Measurements from ENCODE around the gene BAG2. TPM values are rescaled to one million over a fixed set of nuclear protein-coding genes. Genes with fewer than 3 reads are reported as not detected.

The BAG2 gene
- polyA plus RNA-seq, 2 of the 4 experiments (the other 2 are of a cell fraction): 9.5 to 13.9 TPM

GRCh38 chr6:57134954-57135353 lies 37.2 kb upstream of the BAG2 start:
- CTCF ChIA-PET: interaction anchor here (1.0 to 1.8 kb wide), 2 partner anchors 22 to 87 kb away, joined by 3 to 7 read pairs; no protein-coding TSS in a partner anchor

GRCh38 chr6:57135885-57136284 lies 36.2 kb upstream of the BAG2 start:
- H3K4me3 ChIP-seq: no peak overlapping the region

More at GRCh38 chr6:57134954-57135353, 37.2 kb upstream of the BAG2 start:
- no peaks in the 10 kb centered on the region for H3K9me3 ChIP-seq
- no peak overlapping the region for H3K4me3 ChIP-seq
- POLR2A ChIA-PET: no interaction called here
- H3K27ac ChIP-seq: no peak overlapping the region
- FAIRE-seq (no peak), ATAC-seq (no peak), DNase-seq (ENCODE audit: low read depth in 1 of 2, low spot score in 1 of 2) (no peak)
- no peak for TF ChIP-seq FOSB (CRISPR knock-in tag; IDR thresholded peaks at IDR 0.05)
- TF ChIP-seq ATOH8 (CRISPR knock-in tag; IDR thresholded peaks at IDR 0.05; ENCODE audit: low read depth): no peak
- no peak for TF ChIP-seq CHD4 (IDR thresholded peaks at IDR 0.05; ENCODE audit: borderline replicate concordance)
- no peak for TF ChIP-seq GATA3 (IDR thresholded peaks at IDR 0.05; ENCODE audit: borderline replicate concordance)
- TF ChIP-seq RARB (CRISPR knock-in tag; IDR thresholded peaks at IDR 0.05): no peak
- no peak for TF ChIP-seq E2F6 (IDR thresholded peaks at IDR 0.05; ENCODE audit: borderline replicate concordance, low read depth)
- TF ChIP-seq CHD2 (IDR thresholded peaks at IDR 0.05; ENCODE audit: low read length, partially characterized antibody): no peak
- TF ChIP-seq MYC (IDR thresholded peaks at IDR 0.05; ENCODE audit: borderline replicate concordance, low read length): no peak
- no peak for TF ChIP-seq BHLHE40 (IDR thresholded peaks at IDR 0.05; ENCODE audit: low read depth, low read length)
- TF ChIP-seq HOXB5 (CRISPR knock-in tag; IDR thresholded peaks at IDR 0.05): no peak
- TF ChIP-seq ELK1 (IDR thresholded peaks at IDR 0.05; ENCODE audit: low read depth, low read length): no peak
- TF ChIP-seq EP300 (IDR thresholded peaks at IDR 0.05): no peak
- TF ChIP-seq HOXB13 (CRISPR knock-in tag; IDR thresholded peaks at IDR 0.05; ENCODE audit: low read depth): no peak
- TF ChIP-seq CBX8 (IDR thresholded peaks at IDR 0.05): no peak
- TF ChIP-seq MAZ (IDR thresholded peaks at IDR 0.05; ENCODE audit: borderline replicate concordance, low read depth, low read length): no peak
- no peaks in the 10 kb centered on the region for H3K4me1 ChIP-seq
- WGBS (ENCODE audit: missing lambda C conversion rate): 93% methylated on average over 1 of the region's 1 CpG
- no peak overlapping the region for H3K4me2 ChIP-seq

More at GRCh38 chr6:57135885-57136284, 36.2 kb upstream of the BAG2 start:
- no peaks in the 10 kb centered on the region for H3K9me3 ChIP-seq
- no peak for FAIRE-seq
- POLR2A ChIA-PET: no interaction called here
- H3K27ac ChIP-seq: no peak overlapping the region
- peaks cover 3% of the 10 kb centered on the region; the same call in 1 of the 3 replicates for H3K4me1 ChIP-seq
- no peak for DNase-seq (ENCODE audit: low read depth in 1 of 2, low spot score in 1 of 2)
- CTCF ChIA-PET: no interaction called here
- no peak overlapping the region for H3K4me2 ChIP-seq
- WGBS (ENCODE audit: missing lambda C conversion rate): 96% methylated on average over 1 of the region's 1 CpG
- no peak for ATAC-seq
- no peak for TF ChIP-seq POLR2AphosphoS2 (conservative IDR thresholded peaks at IDR 0.05; ENCODE audit: low read length)
- TF ChIP-seq HOXB5 (CRISPR knock-in tag; IDR thresholded peaks at IDR 0.05): no peak
- no peak for TF ChIP-seq ATOH8 (CRISPR knock-in tag; IDR thresholded peaks at IDR 0.05; ENCODE audit: low read depth)
- no peak for TF ChIP-seq USF2 (IDR thresholded peaks at IDR 0.05)
- no peak for TF ChIP-seq JUNB (IDR thresholded peaks at IDR 0.05)
- no peak for TF ChIP-seq JUN (IDR thresholded peaks at IDR 0.05)
- TF ChIP-seq SMC3 (IDR thresholded peaks at IDR 0.05): no peak
- no peak for TF ChIP-seq CBX8 (IDR thresholded peaks at IDR 0.05)
- no peak for TF ChIP-seq RCOR1 (IDR thresholded peaks at IDR 0.05; ENCODE audit: low read depth, low read length)
